Prostate gland (tissue), 2 donors: ENCODE results near the gene RPS14. TPM values are rescaled to one million over a fixed set of nuclear protein-coding genes. Genes with fewer than 3 reads are reported as not detected.

ENCODE experiments used
- DNase-seq: peaks from one replicate; pipeline ENCODE4 v3.0.0-alpha.2; 2019; ENCODE audit warnings: low spot score
- H3K27ac ChIP-seq, 2 donors: fragments of 200-600 bp; sonication (generic); 2 replicates each; pipeline ENCODE4 v1.5.1; 2017 to 2019
- H3K27me3 ChIP-seq: fragments of 200-600 bp; sonication (generic); replicated peaks from 2 replicates; pipeline ENCODE4 v1.5.1; 2019; ENCODE audit not compliant: insufficient read depth
- H3K36me3 ChIP-seq, 2 donors: fragments of 200-600 bp; sonication (generic); 1 replicate in 1 of 2; 2 replicates in 1 of 2; pipeline versions ENCODE4 v1.5.1 to v1.8.1; 2017 to 2019
- H3K4me1 ChIP-seq: fragments of 200-600 bp; sonication (generic); replicated peaks from 2 replicates; pipeline ENCODE4 v1.5.1; 2019
- H3K4me3 ChIP-seq, 2 donors: fragments of 200-600 bp; sonication (generic); 2 replicates each; pipeline ENCODE4 v1.5.1; 2017 to 2019
- H3K9me3 ChIP-seq: fragments of 200-600 bp; sonication (generic); 2 replicates; pipeline ENCODE4 v1.5.1; 2017
- CTCF ChIP-seq, 4 experiments: fragments of 200-600 bp in 2 of 4; fragments of 450-650 bp in 2 of 4; sonication (generic) in 2 of 4; IDR thresholded peaks; 1 replicate in 3 of 4; 2 replicates in 1 of 4; pipeline ENCODE4 v1.5.1; 2016 to 2019; ENCODE audit warnings: antibody characterized with exemption in 4 of 4, mild to moderate bottlenecking in 2 of 4, moderate library complexity in 2 of 4
- POLR2A ChIP-seq: fragments of 450-650 bp; IDR thresholded peaks from one replicate; pipeline ENCODE4 v1.6.1; 2016; ENCODE audit warnings: antibody characterized with exemption, mild to moderate bottlenecking
- POLR2AphosphoS5 ChIP-seq: sonication (generic); formaldehyde crosslinking; IDR thresholded peaks from one replicate; pipeline ENCODE4 v1.6.1; 2017; ENCODE audit warnings: antibody characterized with exemption
- WGBS: methylation state at CpG from one replicate; pipeline ENCODE4 v1.1.5; 2018; 5-methylcytosine and 5-hydroxymethylcytosine counted together
- intact Hi-C: fragments of 100-400 bp; cut with DNase I; formaldehyde crosslinking; loops from one replicate; pipeline ENCODE4 v1.14.2; 2022
- total RNA-seq, 2 donors: library from RNA; depleted of rRNA; stranded (reverse); fragments of >200 nt; gene quantifications; one replicate each; pipeline ENCODE4 v1.1.0, GENCODE V29; 2016

The RPS14 gene
- total RNA-seq, 2 donors from 2014 or later = 1,708 to 3,672 TPM

GRCh38 chr5:150408231-150408943 is 41.2 kb downstream of the RPS14 start:
- no peak for DNase-seq
- H3K36me3 ChIP-seq = no peaks in the 10 kb centered on the region
- intact Hi-C loops = no loop called here
- peak overlapping the region in 1 of 2 donors; percentile 5 for H3K27ac ChIP-seq
- H3K4me3 ChIP-seq = no peak overlapping the region
- H3K9me3 ChIP-seq = no peaks in the 10 kb centered on the region
- TF ChIP-seq CTCF (IDR thresholded peaks at IDR 0.05) (no peak), POLR2A (no peak), POLR2AphosphoS5 (no peak)
- H3K4me1 ChIP-seq = peaks cover 2% of the 10 kb centered on the region
- H3K27me3 ChIP-seq = no peaks in the 10 kb centered on the region
- 90% methylated on average over 8 of the region's 8 CpGs for WGBS

GRCh38 chr5:150407096-150407720 is 42.3 kb downstream of the RPS14 start:
- 80% methylated on average over 13 of the region's 13 CpGs for WGBS
- peaks cover 2% of the 10 kb centered on the region for H3K4me1 ChIP-seq
- H3K4me3 ChIP-seq = no peak overlapping the region
- H3K27ac ChIP-seq = no peak overlapping the region
- H3K36me3 ChIP-seq = no peaks in the 10 kb centered on the region
- H3K9me3 ChIP-seq = no peaks in the 10 kb centered on the region
- no peaks in the 10 kb centered on the region for H3K27me3 ChIP-seq
- intact Hi-C loops = no loop called here
- no peak for DNase-seq
- TF ChIP-seq CTCF (IDR thresholded peaks at IDR 0.05) (no peak), POLR2A (no peak), POLR2AphosphoS5 (no peak)

GRCh38 chr5:150406723-150407095 is 42.8 kb downstream of the RPS14 start:
- no peak for DNase-seq
- intact Hi-C loops = no loop called here
- H3K4me3 ChIP-seq = no peak overlapping the region
- H3K4me1 ChIP-seq = peaks cover 2% of the 10 kb centered on the region
- no peaks in the 10 kb centered on the region for H3K27me3 ChIP-seq
- 84% methylated on average over 10 of the region's 10 CpGs for WGBS
- no peak overlapping the region for H3K27ac ChIP-seq
- no peaks in the 10 kb centered on the region for H3K9me3 ChIP-seq
- H3K36me3 ChIP-seq = no peaks in the 10 kb centered on the region
- no peak for TF ChIP-seq CTCF (IDR thresholded peaks at IDR 0.05)
- no peak for TF ChIP-seq POLR2AphosphoS5
- TF ChIP-seq POLR2A = no peak

GRCh38 chr5:150406103-150406722 is 43.3 kb downstream of the RPS14 start:
- TF ChIP-seq CTCF (IDR thresholded peaks at IDR 0.05) = no peak
- TF ChIP-seq POLR2AphosphoS5 = no peak
- no peak for TF ChIP-seq POLR2A
- 95% methylated on average over 4 of the region's 4 CpGs for WGBS
- no peaks in the 10 kb centered on the region for H3K9me3 ChIP-seq
- peaks cover 2% of the 10 kb centered on the region for H3K4me1 ChIP-seq
- intact Hi-C loops = no loop called here
- no peak overlapping the region for H3K27ac ChIP-seq
- H3K27me3 ChIP-seq = no peaks in the 10 kb centered on the region
- no peak overlapping the region for H3K4me3 ChIP-seq
- no peak for DNase-seq
- no peaks in the 10 kb centered on the region for H3K36me3 ChIP-seq
